CD4-positive, alpha-beta T cell (primary cell): ENCODE data around the gene CDH12. TPM values are rescaled to one million over a fixed set of nuclear protein-coding genes. Genes with fewer than 3 reads are reported as not detected.

Source experiments
- ATAC-seq: fragments of 200-7000 bp; cut with Tn5 transposase; one replicate; pipeline ENCODE4 v1.10.0; 2022; ENCODE audit warnings: mild to moderate bottlenecking; ENCODE audit not compliant: poor library complexity
- CTCF ChIA-PET: fragments of 350-600 bp; sonication (Branson Sonifier 250); formaldehyde crosslinking; loops from one replicate; lab custom pipeline; 2021; ENCODE audit warnings: antibody characterized with exemption, inconsistent platforms; lab: Charles Lee
- POLR2A ChIA-PET: fragments of 350-600 bp; sonication (Branson Sonifier 250); formaldehyde crosslinking; loops from one replicate; lab custom pipeline; 2021; ENCODE audit warnings: antibody characterized with exemption, inconsistent platforms; lab: Charles Lee
- DNase-seq, 14 experiments: peaks; one replicate each; pipeline ENCODE4 v3.0.0-alpha.2; 2013 to 2020; ENCODE audit warnings: mixed read lengths in 2 of 14
- H3K27ac ChIP-seq, 2 donors: one replicate each; pipeline versions ENCODE4 v1.5.1 to v1.7.0; 2013; ENCODE audit warnings: low read length in 2 of 2, low read depth in 1 of 2, mild to moderate bottlenecking in 1 of 2
- H3K27me3 ChIP-seq, 2 experiments: 1 replicate in 1 of 2; 2 replicates in 1 of 2; pipeline versions ENCODE4 v1.6.1 to v1.7.0; 2013; ENCODE audit warnings: low read length in 2 of 2, control low read depth in 1 of 2, mild to moderate bottlenecking in 1 of 2, moderate library complexity in 1 of 2; ENCODE audit not compliant: insufficient read depth in 2 of 2, control insufficient read depth in 1 of 2
- H3K36me3 ChIP-seq: one replicate; pipeline ENCODE4 v1.6.1; 2013; ENCODE audit warnings: low read length, control low read depth; ENCODE audit not compliant: insufficient read depth
- H3K4me1 ChIP-seq: one replicate; pipeline ENCODE4 v1.6.1; 2013; ENCODE audit warnings: low read length, control low read depth; ENCODE audit not compliant: insufficient read depth
- H3K4me3 ChIP-seq: one replicate; pipeline ENCODE4 v1.5.1; 2013; ENCODE audit warnings: mild to moderate bottlenecking, low read length, moderate library complexity
- H3K9me3 ChIP-seq, 2 experiments: 1 replicate in 1 of 2; 2 replicates in 1 of 2; pipeline versions ENCODE4 v1.6.1 to v1.7.0; 2013; ENCODE audit warnings: low read length in 2 of 2, mild to moderate bottlenecking in 2 of 2, control low read depth in 1 of 2, moderate library complexity in 1 of 2; ENCODE audit not compliant: control insufficient read depth in 1 of 2, insufficient read depth in 1 of 2
- H3K27ac Mint-ChIP-seq: one replicate; pipeline ENCODE4 v1.8.0; 2020; ENCODE audit warnings: mixed read lengths
- H3K27me3 Mint-ChIP-seq: one replicate; pipeline ENCODE4 v1.8.0; 2021; ENCODE audit warnings: mixed read lengths
- H3K36me3 Mint-ChIP-seq: one replicate; pipeline ENCODE4 v1.8.0; 2021; ENCODE audit warnings: low read depth, mixed read lengths
- H3K4me1 Mint-ChIP-seq: one replicate; pipeline ENCODE4 v1.8.0; 2021; ENCODE audit warnings: low read depth, mixed read lengths
- H3K4me3 Mint-ChIP-seq: one replicate; pipeline ENCODE4 v1.8.0; 2020; ENCODE audit warnings: mild to moderate bottlenecking, mixed read lengths
- H3K9me3 Mint-ChIP-seq: one replicate; pipeline ENCODE4 v1.8.0; 2020; ENCODE audit warnings: mixed read lengths
- CTCF ChIP-seq: fragments of 200-600 bp; IDR thresholded peaks from one replicate; pipeline ENCODE4 v1.8.0; 2022; ENCODE audit warnings: antibody characterized with exemption, mild to moderate bottlenecking
- intact Hi-C, 2 experiments: fragments of 100-400 bp; cut with DNase I in 1 of 2; cut with micrococcal nuclease in 1 of 2; formaldehyde crosslinking; loops; one replicate each; pipeline versions ENCODE4 v1.15.1 to v1.9.0; 2023 to 2025; cut with DNase I, micrococcal nuclease
- total RNA-seq, 174 experiments: library from RNA in 2 of 174; stranded (reverse) in 2 of 174; gene quantifications; one replicate each; pipeline ENCODE4 v1.2.3 and lab custom pipeline; 2021 to 2026

CDH12 gene
- total RNA-seq, 2 experiments from 2014 or later, result not detected

GRCh38 chr5:21919414-21920022, 933.6 kb downstream of the CDH12 start:
- Histone ChIP-seq H3K27me3 (no peaks in the 10 kb centered on the region), H3K36me3 (no peaks in the 10 kb centered on the region), H3K27ac (no peak overlapping the region), H3K4me3 (no peak overlapping the region), H3K9me3 (peaks cover 0 to 7% of the 10 kb centered on the region in 2 experiments), H3K4me1 (no peaks in the 10 kb centered on the region)
- no peak for TF ChIP-seq CTCF
- intact Hi-C loops, result no loop called here
- Mint-ChIP-seq H3K4me1 (no peaks in the 10 kb centered on the region), H3K27me3 (no peaks in the 10 kb centered on the region), H3K9me3 (no peaks in the 10 kb centered on the region), H3K4me3 (no peak overlapping the region), H3K36me3 (no peaks in the 10 kb centered on the region), H3K27ac (no peak overlapping the region)
- ChIA-PET CTCF (no interaction called here), POLR2A (no interaction called here)
- DNase-seq, result no peak
- ATAC-seq, result no peak

GRCh38 chr5:21918451-21918850, 934.7 kb downstream of the CDH12 start:
- H3K36me3 Mint-ChIP-seq, result no peaks in the 10 kb centered on the region
- Histone ChIP-seq H3K27ac (no peak overlapping the region), H3K27me3 (no peaks in the 10 kb centered on the region), H3K9me3 (peaks cover 0 to 3% of the 10 kb centered on the region in 2 experiments), H3K36me3 (no peaks in the 10 kb centered on the region), H3K4me3 (no peak overlapping the region), H3K4me1 (no peaks in the 10 kb centered on the region)
- TF ChIP-seq CTCF, result no peak
- no peaks in the 10 kb centered on the region for H3K4me1 Mint-ChIP-seq
- H3K9me3 Mint-ChIP-seq, result no peaks in the 10 kb centered on the region
- DNase-seq, result no peak
- intact Hi-C loops, result no loop called here
- ChIA-PET POLR2A (no interaction called here), CTCF (no interaction called here)
- H3K27ac Mint-ChIP-seq, result no peak overlapping the region
- no peaks in the 10 kb centered on the region for H3K27me3 Mint-ChIP-seq
- no peak for ATAC-seq
- H3K4me3 Mint-ChIP-seq, result no peak overlapping the region

- no peaks in the 10 kb centered on the region for H3K9me3 Mint-ChIP-seq
- H3K4me1 ChIP-seq, result no peaks in the 10 kb centered on the region
- H3K4me1 Mint-ChIP-seq, result no peaks in the 10 kb centered on the region
- DNase-seq, result no peak
- H3K27ac Mint-ChIP-seq, result no peak overlapping the region
- no peaks in the 10 kb centered on the region for H3K27me3 Mint-ChIP-seq
- intact Hi-C loops, result no loop called here
- no peaks in the 10 kb centered on the region for H3K27me3 ChIP-seq
- no peak overlapping the region for H3K4me3 ChIP-seq
- no peak for TF ChIP-seq CTCF
- H3K27ac ChIP-seq, result no peak overlapping the region
- no peak overlapping the region for H3K4me3 Mint-ChIP-seq
- POLR2A ChIA-PET, result no interaction called here
- no peaks in the 10 kb centered on the region for H3K36me3 Mint-ChIP-seq
- CTCF ChIA-PET, result no interaction called here
- no peaks in the 10 kb centered on the region for H3K36me3 ChIP-seq
- ATAC-seq, result no peak
- no peaks in the 10 kb centered on the region for H3K9me3 ChIP-seq
Observed at GRCh38 chr5:21910731-21911130, 942.4 kb downstream of the CDH12 start.
